Adrenal gland (tissue), 12 donors: ENCODE measurements around the gene FAH. TPM values are rescaled to one million over a fixed set of nuclear protein-coding genes. Genes with fewer than 3 reads are reported as not detected.

Source experiments
- DNase-seq, 7 donors: peaks; one replicate each; pipeline ENCODE4 v3.0.0-alpha.2; 2019 to 2020
- H3K27ac ChIP-seq, 5 donors: fragments of 200-600 bp; sonication (generic) in 4 of 5; 1 replicate in 3 of 5; 2 replicates in 2 of 5; pipeline versions ENCODE4 v1.5.1 to v1.8.0; 2016 to 2020; ENCODE audit warnings: mild to moderate bottlenecking in 1 of 5
- H3K27me3 ChIP-seq: fragments of 200-600 bp; 2 replicates; pipeline ENCODE4 v1.8.0; 2021
- H3K36me3 ChIP-seq, 2 donors: fragments of 200-600 bp; replicated peaks in 1 of 2; 1 replicate in 1 of 2; 2 replicates in 1 of 2; pipeline versions ENCODE4 v1.5.1 to v1.8.0; 2018 to 2022
- H3K4me1 ChIP-seq, 2 donors: fragments of 200-600 bp; replicated peaks in 1 of 2; 1 replicate in 1 of 2; 2 replicates in 1 of 2; pipeline versions ENCODE4 v1.5.1 to v1.8.0; 2018 to 2021
- H3K4me3 ChIP-seq, 4 donors: fragments of 200-600 bp; sonication (generic) in 3 of 4; one replicate each; pipeline ENCODE4 v1.5.1; 2016 to 2018
- H3K9me3 ChIP-seq, 3 donors: fragments of 200-600 bp; sonication (generic) in 1 of 3; replicated peaks in 1 of 3; 1 replicate in 2 of 3; 2 replicates in 1 of 3; pipeline versions ENCODE4 v1.5.1 to v1.8.0; 2016 to 2021
- POLR2A ChIP-seq, 2 donors: fragments of 450-650 bp; IDR thresholded peaks; one replicate each; pipeline ENCODE4 v1.6.1; 2017; ENCODE audit warnings: antibody characterized with exemption in 2 of 2, mild to moderate bottlenecking in 2 of 2, moderate library complexity in 1 of 2
- WGBS, 4 donors: extraction: QIAGEN DNeasy Blood & Tissue Kit in 2 of 4; methylation state at CpG; one replicate each; pipeline versions ENCODE4 v1.1.5 to v1.1.7; 2013 to 2017; 5-methylcytosine and 5-hydroxymethylcytosine counted together
- intact Hi-C, 2 donors: fragments of 100-400 bp; cut with DNase I; formaldehyde crosslinking; loops; one replicate each; pipeline versions ENCODE4 v1.14.1 to v1.15.0; 2022 to 2023
- polyA plus RNA-seq, 3 donors: library from polyadenylated mRNA; stranded (reverse); fragments of 200-250 nt in 2 of 3; fragments of 350-450 nt in 1 of 3; fragmentation: Illumina TruSeq in 1 of 3; extraction: RNeasy Lipid Tissue Mini Kit (QIAGEN cat#74804) in 1 of 3; gene quantifications; one replicate each; pipeline ENCODE4 v1.2.3, GENCODE V29; 2013 to 2014
- total RNA-seq, 9 donors: library from RNA; depleted of rRNA in 4 of 9; stranded (reverse); fragments of >200 nt in 4 of 9; fragments of 120-200 nt in 1 of 9; fragmentation: NEBNext Ultra II Directional in 1 of 9; extraction: Animal tissue kit (Norgen Biotek cat#: 25700) in 1 of 9; gene quantifications; one replicate each; pipeline versions ENCODE4 v1.1.0 to v1.2.4, GENCODE V29; 2013 to 2023
- TF ChIP-seq, protein P1 (sequence below), 6 experiments: fragments of 450-650 bp in 4 of 6; fragments of 200-600 bp in 2 of 6; sonication (generic) in 1 of 6; IDR thresholded peaks; 1 replicate in 5 of 6; 2 replicates in 1 of 6; pipeline versions ENCODE4 v1.5.1 to v1.8.0; 2016 to 2021; ENCODE audit warnings: antibody characterized with exemption in 6 of 6, mild to moderate bottlenecking in 2 of 6, moderate library complexity in 1 of 6
- donor health status: healthy with polysubstance abuse.
- donor health status: Bipolar disorder and iron deficiency.
- donor health status: DM: yes; HTN: yes; CAD: no.
- donor health status: DM: no; HTN: no; CAD: no.
- donor health status: DM: no; HTN: no; CAD: no.
- donor health status: DM: yes; HTN: yes; CAD: no.

Gene FAH
- total and polyA plus RNA-seq, 12 donors: 56.9 to 157 (median 106) TPM

DNA sequence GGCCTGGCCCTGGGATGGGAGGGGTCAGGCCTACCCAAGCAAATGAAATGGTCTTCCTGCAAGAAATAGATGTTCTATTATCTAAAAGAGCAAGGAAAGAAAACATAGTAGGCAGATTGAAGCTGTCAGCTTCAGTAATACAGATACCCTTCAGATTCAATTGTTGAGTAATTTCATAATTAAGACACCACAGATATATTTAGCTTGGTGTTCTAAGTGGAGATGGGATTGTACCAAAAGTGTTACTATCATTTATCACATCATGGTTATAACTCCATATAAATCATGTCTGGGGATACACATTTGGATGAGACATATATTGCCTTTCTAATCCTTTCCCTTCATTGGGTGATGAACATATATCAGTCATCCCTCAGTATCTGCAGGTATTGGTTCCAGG, 41.9 kb upstream of the FAH start:
- no peak for TF ChIP-seq POLR2A (IDR thresholded peaks at IDR 0.05)
- TF ChIP-seq, protein P1, sequence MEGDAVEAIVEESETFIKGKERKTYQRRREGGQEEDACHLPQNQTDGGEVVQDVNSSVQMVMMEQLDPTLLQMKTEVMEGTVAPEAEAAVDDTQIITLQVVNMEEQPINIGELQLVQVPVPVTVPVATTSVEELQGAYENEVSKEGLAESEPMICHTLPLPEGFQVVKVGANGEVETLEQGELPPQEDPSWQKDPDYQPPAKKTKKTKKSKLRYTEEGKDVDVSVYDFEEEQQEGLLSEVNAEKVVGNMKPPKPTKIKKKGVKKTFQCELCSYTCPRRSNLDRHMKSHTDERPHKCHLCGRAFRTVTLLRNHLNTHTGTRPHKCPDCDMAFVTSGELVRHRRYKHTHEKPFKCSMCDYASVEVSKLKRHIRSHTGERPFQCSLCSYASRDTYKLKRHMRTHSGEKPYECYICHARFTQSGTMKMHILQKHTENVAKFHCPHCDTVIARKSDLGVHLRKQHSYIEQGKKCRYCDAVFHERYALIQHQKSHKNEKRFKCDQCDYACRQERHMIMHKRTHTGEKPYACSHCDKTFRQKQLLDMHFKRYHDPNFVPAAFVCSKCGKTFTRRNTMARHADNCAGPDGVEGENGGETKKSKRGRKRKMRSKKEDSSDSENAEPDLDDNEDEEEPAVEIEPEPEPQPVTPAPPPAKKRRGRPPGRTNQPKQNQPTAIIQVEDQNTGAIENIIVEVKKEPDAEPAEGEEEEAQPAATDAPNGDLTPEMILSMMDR (IDR thresholded peaks at IDR 0.05): no peak
- H3K27ac ChIP-seq: no peak overlapping the region
- H3K9me3 ChIP-seq: no peaks in the 10 kb centered on the region
- H3K27me3 ChIP-seq: no peaks in the 10 kb centered on the region
- no peak overlapping the region for H3K4me3 ChIP-seq
- DNase-seq: no peak
- H3K4me1 ChIP-seq: peaks cover 7 to 29% of the 10 kb centered on the region in 2 donors
- no peaks in the 10 kb centered on the region for H3K36me3 ChIP-seq
- intact Hi-C loops: no loop called here

DNA sequence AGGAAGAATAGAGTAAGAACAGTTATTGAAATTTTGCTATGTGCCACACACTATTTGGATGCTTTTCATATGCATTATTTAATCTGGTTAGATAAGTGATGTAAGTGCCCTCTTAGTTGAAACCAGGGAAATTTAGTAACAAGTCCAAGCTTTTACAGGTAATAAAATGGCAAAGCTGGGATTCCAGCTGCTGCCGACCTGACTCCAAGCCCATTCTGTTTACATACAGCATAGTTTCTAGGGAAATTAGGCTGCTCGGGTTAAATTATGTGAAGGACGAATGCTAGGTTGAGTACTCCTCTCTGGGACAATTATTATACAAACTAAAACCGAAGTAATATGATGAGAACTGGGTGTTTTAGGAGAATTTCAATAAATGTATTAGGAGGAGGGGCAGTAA, 38.7 kb upstream of the FAH start:
- DNase-seq: no peak
- no peak overlapping the region for H3K4me3 ChIP-seq
- peaks cover 0 to 4% of the 10 kb centered on the region in 2 donors for H3K4me1 ChIP-seq
- intact Hi-C loops: no loop called here
- no peaks in the 10 kb centered on the region for H3K9me3 ChIP-seq
- WGBS, 4 donors: 64 to 72% (median 68%) methylated on average over 4 of the region's 4 CpGs
- H3K36me3 ChIP-seq: no peaks in the 10 kb centered on the region
- no peaks in the 10 kb centered on the region for H3K27me3 ChIP-seq
- no peak overlapping the region for H3K27ac ChIP-seq
- TF ChIP-seq, protein P1 (IDR thresholded peaks at IDR 0.05): no peak
- TF ChIP-seq POLR2A (IDR thresholded peaks at IDR 0.05): no peak

GRCh38 chr15:80115021-80115420, 37.8 kb upstream of the FAH start:
- no peaks in the 10 kb centered on the region for H3K36me3 ChIP-seq
- intact Hi-C loops: no loop called here
- no peaks in the 10 kb centered on the region for H3K27me3 ChIP-seq
- TF ChIP-seq, protein P1 (IDR thresholded peaks at IDR 0.05): no peak
- TF ChIP-seq POLR2A (IDR thresholded peaks at IDR 0.05): no peak
- DNase-seq: no peak
- 84 to 87% (median 86%) methylated on average over 1 of the region's 1 CpG for WGBS, 4 donors
- no peaks in the 10 kb centered on the region for H3K9me3 ChIP-seq
- no peak overlapping the region for H3K4me3 ChIP-seq
- H3K4me1 ChIP-seq: peaks cover 0 to 4% of the 10 kb centered on the region in 2 donors
- no peak overlapping the region for H3K27ac ChIP-seq

DNA sequence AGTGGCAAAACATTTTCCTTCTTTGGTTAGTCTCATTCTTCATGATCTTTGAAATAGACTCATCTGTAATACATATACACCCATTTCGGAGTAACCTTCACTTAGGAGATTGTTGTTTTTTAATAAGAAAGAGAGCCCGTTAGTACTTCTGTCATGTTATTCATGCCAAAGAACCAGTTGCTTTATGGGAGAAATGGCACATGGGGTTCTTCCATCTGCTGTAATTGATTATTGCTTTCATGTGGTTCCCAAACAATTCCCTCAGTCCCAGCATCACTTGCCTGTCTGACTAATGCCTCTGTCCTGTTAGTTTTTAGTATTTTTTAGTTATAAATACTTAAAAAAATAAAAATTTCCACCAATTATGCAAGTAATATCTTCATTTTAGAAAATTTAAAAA, 33.8 kb upstream of the FAH start:
- 87 to 93% (median 92%) methylated on average over 2 of the region's 2 CpGs for WGBS, 4 donors
- TF ChIP-seq, protein P1 (IDR thresholded peaks at IDR 0.05): no peak
- intact Hi-C loops: no loop called here
- Histone ChIP-seq H3K4me1 (peaks cover 0 to 4% of the 10 kb centered on the region in 2 donors), H3K36me3 (peaks cover 0 to 10% of the 10 kb centered on the region in 2 donors), H3K27ac (no peak overlapping the region), H3K27me3 (no peaks in the 10 kb centered on the region), H3K4me3 (no peak overlapping the region), H3K9me3 (peaks cover 0 to 7% (median 0%) of the 10 kb centered on the region in 3 donors)
- no peak for DNase-seq
